ENCODE measurements around the gene TMEM256.

TMEM256 gene

DNA sequence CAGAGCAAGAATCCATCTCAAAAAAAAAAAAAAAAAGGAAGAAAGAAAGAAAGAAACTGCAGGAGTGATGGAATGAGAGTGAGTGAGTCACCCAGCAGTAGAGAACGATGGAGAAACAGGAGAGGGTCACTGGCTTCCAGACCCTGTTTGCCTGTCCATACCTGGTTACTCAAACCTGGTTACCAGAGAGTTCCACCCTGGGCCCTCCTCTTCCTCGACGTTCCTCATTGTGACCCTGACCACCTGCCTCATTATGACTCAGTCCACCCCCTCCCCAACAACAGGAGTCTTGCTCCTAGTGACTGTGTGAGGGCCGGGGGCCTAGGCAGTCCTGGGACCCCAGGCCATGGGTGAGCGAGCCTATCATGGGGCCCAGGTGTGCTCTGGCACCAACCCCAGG is 24.7 kb upstream of the TMEM256 start, which contains the start of gene SPEM3:
TSS of gene SPEM3 (plus strand) at position 301 of the 400 bp plus-strand sequence. CDS start at position 347, 46 bp downstream.
- DNase-seq, result no peak

DNA sequence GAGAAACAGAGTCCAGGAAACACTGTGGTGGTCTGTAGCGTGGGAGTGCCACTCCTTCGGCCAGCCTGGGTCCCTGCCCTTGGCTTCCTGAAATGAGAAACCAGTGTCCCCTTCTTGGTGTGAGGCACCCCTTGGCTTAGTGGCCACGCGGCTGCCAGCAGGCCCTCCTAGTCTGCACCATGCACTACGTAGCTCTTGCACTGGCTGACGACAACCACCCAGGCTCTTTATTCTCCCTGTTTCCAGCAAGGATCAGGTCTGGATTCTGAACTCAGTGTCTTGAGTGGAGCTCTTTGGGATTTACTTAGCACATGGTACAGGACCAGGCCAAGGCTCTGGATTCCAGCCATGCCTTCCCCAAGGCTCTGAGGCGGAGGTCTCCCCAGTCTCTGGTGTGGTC is 23.7 kb upstream of the TMEM256 start:
- DNase-seq, result no peak

DNA sequence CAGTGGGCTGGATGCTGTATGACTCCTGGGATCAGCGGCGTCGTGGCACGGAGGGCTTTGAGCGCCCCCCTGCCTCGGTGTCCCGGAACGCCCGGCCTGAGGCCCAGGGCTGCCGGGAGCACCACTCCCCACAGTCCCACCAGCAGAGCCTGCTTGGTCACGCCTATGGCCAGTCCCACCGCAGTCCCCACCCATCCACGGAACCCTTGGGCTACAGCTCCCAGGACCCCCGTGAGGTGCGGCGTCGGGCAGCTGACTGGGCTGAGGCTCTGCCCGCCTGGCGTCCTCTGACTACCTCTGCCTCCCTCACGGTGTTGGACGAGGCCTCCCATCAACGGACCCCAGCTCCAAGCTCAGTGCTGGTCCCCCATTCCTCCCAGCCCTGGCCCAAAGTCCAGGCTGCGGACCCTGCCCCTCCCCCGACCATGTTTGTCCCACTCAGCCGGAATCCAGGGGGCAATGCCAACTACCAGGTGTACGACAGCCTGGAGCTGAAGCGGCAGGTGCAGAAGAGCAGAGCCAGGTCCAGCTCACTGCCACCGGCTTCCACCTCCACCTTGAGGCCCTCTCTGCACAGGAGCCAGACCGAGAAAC is 23.1 kb upstream of the TMEM256 start:
- DNase-seq, result no peak

DNA sequence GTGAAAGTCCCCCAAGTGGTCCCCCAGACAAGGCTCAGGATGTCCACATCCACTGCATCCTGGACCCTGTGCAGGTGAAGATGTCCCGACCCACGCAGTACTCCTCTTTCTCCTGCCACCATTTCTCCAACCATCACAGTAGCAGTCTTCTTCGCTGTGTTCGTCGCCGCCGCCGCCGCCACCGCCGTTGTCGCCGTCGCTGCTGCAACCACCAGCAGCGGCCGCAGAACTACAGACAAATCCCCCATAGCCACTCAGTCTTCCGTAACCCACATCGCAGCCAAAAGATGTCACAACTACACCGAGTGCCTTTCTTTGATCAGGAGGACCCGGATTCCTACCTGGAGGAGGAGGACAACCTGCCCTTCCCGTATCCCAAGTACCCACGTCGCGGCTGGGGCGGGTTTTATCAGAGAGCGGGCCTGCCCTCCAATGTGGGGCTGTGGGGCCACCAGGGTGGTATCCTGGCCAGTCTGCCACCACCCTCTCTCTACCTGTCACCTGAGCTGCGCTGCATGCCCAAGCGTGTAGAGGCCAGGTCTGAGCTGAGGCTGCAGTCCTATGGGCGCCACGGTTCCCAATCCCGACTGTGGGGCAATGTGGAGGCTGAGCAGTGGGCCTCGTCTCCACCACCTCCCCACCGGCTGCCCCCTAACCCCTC is 22.4 kb upstream of the TMEM256 start:
- DNase-seq, result no peak

DNA sequence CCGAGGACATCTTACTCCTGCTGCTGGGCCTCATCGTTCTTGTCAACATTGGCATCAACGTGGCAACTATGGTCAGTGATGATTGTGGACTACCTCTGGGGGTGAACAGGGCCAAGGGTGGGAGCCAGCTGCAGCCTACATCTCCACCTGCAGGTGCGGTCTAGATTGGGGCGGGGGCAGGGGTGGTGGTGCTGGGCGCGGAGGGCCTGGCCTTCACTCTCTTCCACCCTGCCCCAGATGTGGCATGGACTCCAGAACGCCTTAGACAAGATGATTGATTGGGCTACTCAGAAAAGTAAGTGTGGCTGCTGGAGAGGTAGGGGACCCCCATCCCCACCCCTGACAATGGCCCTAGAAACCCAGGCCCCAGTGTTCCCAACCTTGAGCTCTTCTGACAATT is 21.9 kb upstream of the TMEM256 start:
- DNase-seq, result no peak

DNA sequence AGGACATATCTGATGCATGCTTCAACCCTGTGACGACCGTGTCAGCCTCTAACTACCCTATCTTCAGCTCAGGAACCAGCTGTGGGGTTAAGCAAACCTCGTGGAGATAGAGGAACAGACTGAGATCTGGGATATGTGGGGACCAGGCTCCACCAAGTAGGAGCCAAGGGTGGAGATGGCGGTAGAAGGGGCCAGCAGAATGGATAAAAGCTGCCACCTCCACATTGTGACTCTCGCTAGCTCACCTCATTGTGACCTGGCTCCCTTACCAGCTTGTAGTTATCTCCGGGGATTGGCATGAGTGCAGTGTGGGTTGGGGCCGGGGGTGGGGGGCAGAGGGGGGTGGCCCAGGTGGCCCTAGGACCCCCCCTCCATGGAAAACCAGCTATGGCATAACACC is 21.4 kb upstream of the TMEM256 start, which contains the start of gene SPEM2:
TSS of gene SPEM2 (plus strand) at position 301 of the 400 bp plus-strand sequence. CDS start at position 374, 73 bp downstream.
- no peak for DNase-seq

DNA sequence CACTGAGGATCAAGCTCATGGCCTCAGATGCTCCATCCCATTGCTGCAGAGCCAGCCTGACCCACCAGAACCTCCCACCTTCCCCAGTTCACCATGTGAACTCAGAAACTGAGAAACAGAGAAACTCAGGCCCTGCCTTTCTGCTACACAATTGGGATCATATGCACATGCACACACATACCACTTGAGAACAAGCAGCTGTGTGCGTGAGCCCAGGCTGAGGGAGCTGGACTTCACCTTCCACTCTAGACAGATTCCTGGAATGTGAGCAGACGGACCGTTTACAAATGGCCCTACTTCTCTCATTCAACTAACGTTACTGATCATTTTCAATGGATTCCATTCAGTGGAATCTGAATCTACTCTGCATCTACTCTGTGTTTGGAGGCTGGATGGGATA is 19.8 kb upstream of the TMEM256 start:
- DNase-seq, result no peak

DNA sequence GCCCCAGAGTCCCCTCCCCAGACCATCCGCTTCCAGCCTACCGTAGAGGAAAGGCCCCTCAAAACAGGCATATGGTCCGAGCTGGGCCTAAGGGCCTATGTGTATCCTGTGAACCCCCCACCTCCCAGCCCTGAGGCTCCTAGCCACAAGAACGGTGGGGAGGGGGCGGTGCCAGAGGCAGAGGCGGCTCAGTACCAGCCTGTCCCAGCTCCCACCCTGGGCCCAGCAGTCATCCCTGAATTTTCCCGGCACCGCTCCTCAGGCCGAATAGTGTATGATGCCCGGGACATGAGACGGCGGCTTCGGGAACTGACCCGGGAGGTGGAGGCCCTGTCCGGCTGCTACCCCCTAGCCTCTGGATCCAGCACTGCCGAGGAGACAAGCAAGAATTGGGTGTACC is 17.3 kb upstream of the TMEM256 start:
- DNase-seq, result no peak

DNA sequence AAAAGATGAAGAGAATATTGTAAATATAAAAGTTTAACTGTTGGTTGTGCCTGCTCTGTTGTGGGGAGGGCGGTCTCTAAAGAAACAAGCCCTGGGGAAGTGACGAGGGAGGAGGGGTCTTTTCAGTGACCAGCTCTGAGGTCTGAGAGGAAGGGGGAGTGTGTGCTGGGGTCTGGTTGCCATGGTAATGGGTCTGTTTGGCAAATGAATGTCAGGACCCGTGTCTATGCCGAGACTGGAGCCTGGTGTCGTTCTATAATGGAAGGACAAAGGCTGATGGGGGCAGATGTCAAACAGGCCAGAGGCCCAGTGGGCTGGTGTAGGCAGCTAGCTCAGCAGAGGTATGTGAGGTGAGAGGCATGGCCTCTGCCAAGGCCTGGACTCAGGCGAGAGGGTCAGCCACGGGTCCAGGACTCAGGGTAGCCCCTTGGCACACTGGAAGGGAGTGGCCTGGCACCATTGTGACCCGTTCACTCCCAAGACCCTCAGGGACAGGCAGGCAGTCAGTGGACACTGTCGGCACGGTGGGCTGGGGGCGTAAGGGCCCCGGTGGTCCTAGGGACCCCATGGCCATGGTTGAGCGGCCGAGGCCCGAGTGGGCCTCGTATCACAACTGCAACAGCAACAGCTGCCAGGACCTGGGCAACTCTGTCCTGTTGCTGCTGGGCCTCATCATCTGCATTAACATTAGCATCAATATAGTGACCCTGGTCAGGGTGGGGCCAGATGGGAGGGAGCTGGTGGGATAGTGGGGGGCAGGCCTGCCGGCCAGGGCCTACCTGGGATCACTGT is 16.1 kb upstream of the TMEM256 start, which contains the start of gene SPEM1:
TSS of gene SPEM1 (plus strand) at position 506 of the 792 bp plus-strand sequence. CDS start at position 567, 61 bp downstream.
- no peak for DNase-seq

DNA sequence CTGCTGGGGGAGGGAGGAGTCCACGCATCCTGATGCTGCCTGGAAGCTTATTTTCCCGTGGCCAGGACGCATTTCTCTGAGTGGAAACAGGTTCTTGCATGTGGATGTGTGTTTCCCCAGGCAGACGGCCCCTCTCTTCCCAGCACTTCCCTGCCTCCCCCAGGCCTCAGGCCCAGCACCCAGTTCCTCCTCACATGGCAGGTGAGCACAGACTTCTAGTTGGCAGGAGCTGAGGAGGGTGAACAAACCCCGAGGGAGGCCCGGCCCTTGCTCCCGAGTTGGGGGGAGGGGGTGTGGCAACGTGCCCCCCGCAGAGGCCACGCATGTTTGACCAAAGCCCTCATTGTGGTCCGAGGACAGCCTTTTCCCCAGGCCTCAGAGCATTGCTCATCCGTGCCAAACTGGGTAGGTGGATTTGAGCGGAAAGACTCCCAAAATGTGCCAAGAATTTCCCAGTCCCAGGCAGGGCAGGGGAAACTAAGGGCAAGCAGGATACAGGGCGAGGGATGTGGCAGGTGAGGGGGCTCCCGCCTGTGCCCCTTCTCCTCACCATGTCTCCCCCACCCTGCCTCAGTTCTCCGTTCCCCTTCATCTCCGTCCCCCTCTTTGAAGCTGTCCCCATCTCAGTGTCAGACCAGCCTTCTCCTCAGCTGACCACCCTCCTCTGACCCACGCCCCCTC is 14.7 kb upstream of the TMEM256 start:
- no peak for DNase-seq

DNA sequence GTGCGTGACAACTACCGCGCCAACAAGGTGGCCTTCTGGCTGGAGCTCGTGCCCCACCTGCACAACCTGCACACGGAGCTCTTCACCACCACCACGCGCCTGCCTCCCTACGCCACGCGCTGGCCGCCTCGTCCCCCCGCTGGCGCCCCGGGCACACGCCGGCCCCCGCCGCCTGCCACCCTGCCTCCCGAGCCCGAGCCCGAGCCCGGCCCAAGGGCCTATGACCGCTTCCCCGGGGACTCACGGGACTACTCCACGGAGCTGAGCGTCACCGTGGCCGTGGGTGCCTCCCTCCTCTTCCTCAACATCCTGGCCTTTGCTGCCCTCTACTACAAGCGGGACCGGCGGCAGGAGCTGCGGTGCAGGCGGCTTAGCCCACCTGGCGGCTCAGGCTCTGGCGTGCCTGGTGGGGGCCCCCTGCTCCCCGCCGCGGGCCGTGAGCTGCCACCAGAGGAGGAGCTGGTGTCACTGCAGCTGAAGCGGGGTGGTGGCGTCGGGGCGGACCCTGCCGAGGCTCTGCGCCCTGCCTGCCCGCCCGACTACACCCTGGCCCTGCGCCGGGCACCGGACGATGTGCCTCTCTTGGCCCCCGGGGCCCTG is 13.3 kb upstream of the TMEM256 start:
- DNase-seq, result no peak

DNA sequence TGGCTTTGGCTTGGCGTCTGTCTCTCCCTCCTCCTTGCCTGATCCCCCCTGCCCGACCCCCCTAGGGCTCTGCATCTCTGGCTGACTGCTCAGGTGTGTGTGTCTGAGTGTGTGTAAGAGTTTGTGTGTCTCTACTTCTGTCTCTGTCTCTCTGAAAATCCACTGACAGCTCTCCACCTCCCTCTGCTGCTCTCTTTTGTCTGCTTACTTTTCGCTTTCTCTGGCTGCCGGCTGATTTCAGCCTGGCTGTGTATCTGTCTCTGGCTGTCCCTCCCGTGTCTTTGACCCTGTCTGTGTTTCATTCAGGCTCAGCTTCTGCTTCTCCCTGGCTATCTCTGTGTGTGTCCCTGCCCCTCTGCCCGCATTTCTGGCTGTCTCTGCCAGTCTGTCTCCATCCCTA is 12.4 kb upstream of the TMEM256 start:
- no peak for DNase-seq

DNA sequence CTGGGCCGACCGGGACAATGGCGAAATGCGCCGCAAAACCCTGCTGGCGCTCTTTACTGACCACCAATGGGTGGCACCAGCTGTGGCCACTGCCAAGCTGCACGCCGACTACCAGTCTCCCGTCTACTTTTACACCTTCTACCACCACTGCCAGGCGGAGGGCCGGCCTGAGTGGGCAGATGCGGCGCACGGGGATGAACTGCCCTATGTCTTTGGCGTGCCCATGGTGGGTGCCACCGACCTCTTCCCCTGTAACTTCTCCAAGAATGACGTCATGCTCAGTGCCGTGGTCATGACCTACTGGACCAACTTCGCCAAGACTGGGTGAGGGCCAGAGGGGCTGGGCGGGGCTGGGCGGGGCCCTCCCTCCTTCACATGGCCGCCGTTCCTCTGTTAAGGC is 11.9 kb upstream of the TMEM256 start:
- DNase-seq, result no peak

DNA sequence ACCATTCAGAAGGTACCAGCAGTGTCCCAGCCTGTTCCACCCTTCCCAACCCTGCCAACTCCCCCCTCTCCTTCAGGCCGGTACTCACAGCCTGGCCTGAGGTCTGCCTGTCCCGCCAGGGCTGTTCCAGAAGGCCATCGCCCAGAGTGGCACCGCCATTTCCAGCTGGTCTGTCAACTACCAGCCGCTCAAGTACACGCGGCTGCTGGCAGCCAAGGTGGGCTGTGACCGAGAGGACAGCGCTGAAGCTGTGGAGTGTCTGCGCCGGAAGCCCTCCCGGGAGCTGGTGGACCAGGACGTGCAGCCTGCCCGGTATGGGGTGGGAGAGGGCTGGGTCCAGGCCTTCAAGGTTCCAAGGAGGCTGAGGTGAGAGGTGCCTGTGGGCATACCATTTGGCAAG is 10.9 kb upstream of the TMEM256 start:
- no peak for DNase-seq

DNA sequence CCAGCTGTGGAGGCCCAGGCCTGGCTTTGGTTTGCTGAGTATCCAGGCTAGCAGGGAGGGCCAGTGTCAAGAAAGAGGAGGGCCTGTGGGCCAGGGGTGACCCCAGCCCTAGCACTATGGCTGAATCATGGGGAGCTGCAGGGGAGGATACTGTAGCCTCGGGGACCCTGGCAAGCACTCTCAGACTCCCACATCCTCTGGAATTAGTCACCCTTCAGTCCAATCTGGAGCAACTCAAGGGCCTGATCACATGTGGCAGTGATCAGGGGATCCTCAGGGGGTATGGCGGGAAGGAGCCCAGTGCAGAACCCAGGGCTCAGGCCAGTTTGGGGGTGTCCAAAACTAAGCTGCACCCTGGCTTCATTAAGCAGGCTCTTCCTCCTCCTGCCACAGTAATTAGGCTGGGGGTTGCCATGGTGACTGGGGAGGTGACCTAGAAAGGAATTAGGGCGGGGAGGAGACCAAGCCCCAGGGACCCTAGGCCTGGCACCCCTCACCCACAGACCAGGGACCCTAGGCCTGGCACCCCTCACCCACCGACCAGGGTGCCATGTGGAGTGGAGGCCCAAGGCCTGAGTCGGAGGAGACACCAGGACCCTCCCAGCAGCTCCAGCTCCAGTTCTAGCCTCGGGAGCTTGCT is 9.6 kb upstream of the TMEM256 start:
- DNase-seq, result no peak

DNA sequence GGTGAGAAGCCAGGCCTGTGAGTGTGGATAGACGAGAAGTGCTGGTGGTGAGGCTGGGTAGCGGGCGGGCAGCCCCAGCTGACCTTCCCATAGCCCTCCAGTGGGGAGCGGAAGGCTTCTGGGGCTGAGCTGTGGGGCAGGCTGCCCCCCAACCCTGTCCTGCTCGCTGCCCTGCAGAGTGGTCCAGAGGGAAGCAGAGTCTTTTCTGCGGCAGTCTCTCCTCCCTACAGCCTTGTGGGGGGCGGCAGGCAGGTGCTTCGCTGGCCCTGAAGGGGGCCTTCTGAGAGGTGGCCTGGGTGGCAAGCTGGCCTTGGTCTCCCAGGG is 7.5 kb upstream of the TMEM256 start:
- DNase-seq, result no peak

DNA sequence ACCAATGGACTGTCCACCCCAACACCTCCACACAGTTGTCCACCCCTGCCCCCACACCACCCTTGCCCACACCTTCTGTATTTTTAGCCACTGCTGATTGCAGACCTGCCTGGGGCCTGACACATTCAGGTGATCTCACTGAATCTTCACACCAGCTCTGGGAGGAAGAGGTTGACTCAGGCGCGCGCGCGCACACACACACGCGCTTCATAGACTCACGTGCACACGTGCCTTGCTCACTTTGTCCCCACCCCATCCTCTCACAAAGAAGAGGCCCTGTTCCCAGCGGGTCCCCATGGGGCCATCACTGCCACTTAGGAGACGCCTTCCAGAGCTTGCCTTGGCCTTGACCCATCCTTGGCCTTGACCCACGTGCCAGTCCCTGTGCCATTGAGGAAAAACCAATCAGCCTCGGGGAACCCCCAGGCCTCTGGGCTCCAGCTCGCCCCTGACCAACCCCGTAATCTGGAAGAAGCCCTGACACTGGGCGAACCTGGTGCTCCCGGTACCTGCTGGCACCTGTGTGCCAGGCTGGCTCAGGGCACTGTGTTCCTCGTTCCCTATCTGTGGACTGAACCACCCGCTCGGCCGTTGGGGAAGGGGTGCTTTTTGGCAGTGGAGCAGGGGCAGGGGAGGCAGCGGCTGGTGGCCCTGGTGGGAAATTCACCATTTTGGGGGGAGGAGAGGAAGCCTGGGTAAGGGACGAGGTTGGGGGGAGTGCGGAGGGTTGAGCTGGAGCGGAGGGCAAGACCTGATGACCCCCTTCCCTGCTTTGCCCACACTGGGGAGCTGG is 6.9 kb upstream of the TMEM256 start:
- DNase-seq, result no peak

DNA sequence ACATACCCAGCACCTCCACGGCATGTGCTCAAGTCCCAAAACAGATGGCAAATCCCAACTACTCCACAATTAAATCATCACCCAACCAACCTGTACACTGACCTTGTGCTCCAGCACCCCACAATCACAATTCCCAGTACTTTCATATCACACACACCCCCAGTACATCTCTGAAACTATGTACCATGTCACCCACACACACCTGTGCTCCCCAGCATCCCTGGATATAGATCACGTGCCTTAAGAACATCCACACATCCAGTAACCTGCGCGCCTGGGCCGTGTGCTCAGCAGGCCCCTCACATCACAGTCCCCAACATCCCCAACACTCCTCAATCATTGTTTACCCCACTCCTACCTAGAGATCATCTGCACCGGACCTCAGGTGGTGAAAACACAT is 5.8 kb upstream of the TMEM256 start:
- no peak for DNase-seq

DNA sequence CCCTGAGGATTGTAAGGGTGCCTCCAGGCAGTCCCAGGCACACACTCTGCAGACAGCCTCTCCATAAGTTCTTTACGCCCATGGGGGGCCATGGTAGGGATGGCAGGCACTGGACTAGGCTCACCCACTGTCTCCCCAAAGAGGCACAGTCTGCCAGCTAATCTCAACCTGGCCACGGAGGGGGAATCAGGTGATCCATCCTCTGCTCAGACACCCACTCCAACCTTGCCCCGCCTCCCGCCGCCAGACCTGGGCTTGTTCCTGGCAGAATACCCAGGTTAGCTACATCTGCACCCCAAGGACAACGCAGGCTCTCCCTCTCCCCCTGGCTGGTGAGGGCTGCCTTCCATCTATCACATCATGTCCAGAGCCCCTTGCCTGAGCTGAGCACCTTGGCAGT is 5.0 kb upstream of the TMEM256 start:
- no peak for DNase-seq

DNA sequence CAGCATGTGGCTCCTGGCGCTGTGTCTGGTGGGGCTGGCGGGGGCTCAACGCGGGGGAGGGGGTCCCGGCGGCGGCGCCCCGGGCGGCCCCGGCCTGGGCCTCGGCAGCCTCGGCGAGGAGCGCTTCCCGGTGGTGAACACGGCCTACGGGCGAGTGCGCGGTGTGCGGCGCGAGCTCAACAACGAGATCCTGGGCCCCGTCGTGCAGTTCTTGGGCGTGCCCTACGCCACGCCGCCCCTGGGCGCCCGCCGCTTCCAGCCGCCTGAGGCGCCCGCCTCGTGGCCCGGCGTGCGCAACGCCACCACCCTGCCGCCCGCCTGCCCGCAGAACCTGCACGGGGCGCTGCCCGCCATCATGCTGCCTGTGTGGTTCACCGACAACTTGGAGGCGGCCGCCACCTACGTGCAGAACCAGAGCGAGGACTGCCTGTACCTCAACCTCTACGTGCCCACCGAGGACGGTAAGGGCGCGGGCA is 4.4 kb upstream of the TMEM256 start:
- no peak for DNase-seq

DNA sequence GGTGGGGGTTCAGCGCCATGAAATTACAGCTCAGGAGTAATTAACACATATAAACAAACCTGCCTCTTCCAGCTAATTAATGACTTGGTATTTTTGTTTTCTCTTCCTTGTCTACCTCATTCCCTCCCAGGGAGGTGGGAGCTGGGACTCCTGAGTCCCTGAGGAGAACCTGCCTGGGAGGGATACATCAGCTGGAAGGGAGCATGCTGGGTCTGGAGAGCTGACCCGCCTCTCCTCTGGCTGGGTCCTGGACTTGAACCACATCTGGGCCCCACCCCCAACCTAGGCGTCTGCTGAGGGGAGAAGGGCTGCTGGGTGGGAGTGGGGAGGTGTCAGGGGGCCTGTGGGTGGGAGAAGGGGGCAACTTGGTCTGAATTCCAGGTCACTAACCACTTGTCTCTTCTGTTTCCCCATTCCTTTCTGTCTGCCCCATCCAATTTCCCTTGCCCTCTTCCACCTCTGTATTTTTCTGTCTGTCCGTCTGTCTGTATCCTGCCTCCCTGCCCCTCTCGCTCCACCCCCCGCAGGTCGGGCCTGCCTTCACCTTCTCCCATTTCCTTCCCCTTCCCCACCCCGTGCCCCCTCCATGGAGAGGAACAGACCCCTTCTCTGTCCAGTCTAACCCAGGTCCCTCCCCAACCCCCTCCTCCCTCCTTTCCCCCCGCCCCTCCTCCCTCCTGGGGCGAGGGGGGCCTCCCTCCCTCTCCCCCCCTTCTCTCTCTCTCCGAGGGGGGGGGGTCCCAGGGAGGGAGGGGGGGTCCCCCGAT is 3.8 kb upstream of the TMEM256 start, which contains the start of gene NLGN2:
TSS of gene NLGN2 (plus strand) at position 361 of the 767 bp plus-strand sequence. CDS start 411 bp downstream, outside the sequence.
- DNase-seq, result no peak
